Measurements from ENCODE around the gene SLC22A25. TPM values are rescaled to one million over a fixed set of nuclear protein-coding genes. Genes with fewer than 3 reads are reported as not detected.

SLC22A25 gene
- total and polyA plus RNA-seq, 2 donors: not detected

Other genes starting within 250 kb of the SLC22A25 start
- gene SLC22A8, start 227.8 kb downstream of the SLC22A25 start, total RNA-seq: not detected
- not detected for gene SLC22A8, start 227.8 kb downstream of the SLC22A25 start, polyA plus RNA-seq
- not detected for gene SLC22A24, start 99.4 kb downstream of the SLC22A25 start, total RNA-seq
- gene SLC22A24, start 99.4 kb downstream of the SLC22A25 start, polyA plus RNA-seq: not detected
- gene SLC22A9, start 126.2 kb upstream of the SLC22A25 start, total RNA-seq: not detected
- gene SLC22A9, start 126.2 kb upstream of the SLC22A25 start, polyA plus RNA-seq: not detected
- 1.9 TPM for gene PLAAT5, start 247.6 kb upstream of the SLC22A25 start, total RNA-seq
- gene PLAAT5, start 247.6 kb upstream of the SLC22A25 start, polyA plus RNA-seq: 4.3 TPM

Measured in urinary bladder (tissue), 2 donors.